HCT116 (cell line): ENCODE measurements around the gene DPYSL4. TPM values are rescaled to one million over a fixed set of nuclear protein-coding genes. Genes with fewer than 3 reads are reported as not detected.

Experiments
- ATAC-seq: fragments of 200-7000 bp; cut with Tn5 transposase; 2 replicates; pipeline ENCODE4 v1.9.1; 2020; ENCODE audit warnings: mild to moderate bottlenecking, moderate library complexity
- BruUV-seq: library from RNA; stranded (reverse); fragments of 400-500 nt; replicated peaks from 2 replicates; lab custom pipeline; 2021; lab: Mats Ljungman, UMichigan
- CTCF ChIA-PET: fragments of 300-600 bp; sonication (Branson Sonifier 250); formaldehyde crosslinking; loops from one replicate; lab custom pipeline; 2021; ENCODE audit warnings: antibody characterized with exemption; lab: Charles Lee
- POLR2A ChIA-PET: fragments of 300-600, 350-600 bp; sonication (Branson Sonifier 250); formaldehyde crosslinking; loops from one replicate; lab custom pipeline; 2021; ENCODE audit warnings: antibody characterized with exemption; lab: Charles Lee
- RAD21 ChIA-PET, 2 experiments: fragments of 300-600 bp; sonication (Branson Sonifier 250); formaldehyde crosslinking; loops; one replicate each; lab custom pipeline; 2023; ENCODE audit warnings: low total read pairs in 2 of 2; ENCODE audit not compliant: uncharacterized antibody in 2 of 2, unreplicated experiment in 2 of 2, low non-redundant PET in 1 of 2; lab: Charles Lee
- DNase-seq: peaks from one replicate; pipeline ENCODE4 v3.0.0-alpha.2; 2010; ENCODE audit warnings: low read depth, low spot score
- H2AFZ ChIP-seq: fragments of 200-600 bp; shearing (Covaris generic), sonication (generic); 2 replicates; pipeline ENCODE4 v1.6.1; 2017; ENCODE audit warnings: low read depth, mixed run types, mixed read lengths, antibody characterized with exemption, low read length; ENCODE audit not compliant: poor library complexity, severe bottlenecking
- H3K27ac ChIP-seq: 2 replicates; pipeline ENCODE4 v1.5.1; 2012; ENCODE audit warnings: low read depth, low read length
- H3K27me3 ChIP-seq: fragments of 200-600 bp; sonication (generic); 2 replicates; pipeline ENCODE4 v1.6.1; 2016; ENCODE audit warnings: mixed run types, low read length, mixed read lengths; ENCODE audit not compliant: insufficient read depth
- H3K36me3 ChIP-seq, 2 experiments: fragments of 200-500 bp in 1 of 2; fragments of 200-600 bp in 1 of 2; sonication (Bioruptor generic) in 1 of 2; sonication (generic) in 1 of 2; 2 replicates each; pipeline versions ENCODE4 v1.5.1 to v1.6.1; 2014 to 2016; ENCODE audit warnings: low read length in 2 of 2, inconsistent platforms in 1 of 2, mixed read lengths in 1 of 2, mixed run types in 1 of 2; ENCODE audit not compliant: insufficient read depth in 2 of 2, control insufficient read depth in 1 of 2
- H3K4me1 ChIP-seq, 2 experiments: fragments of 200-600 bp in 1 of 2; sonication (generic) in 1 of 2; 2 replicates each; pipeline versions ENCODE4 v1.5.1 to v1.6.1; 2012 to 2017; ENCODE audit warnings: low read length in 2 of 2, inconsistent platforms in 1 of 2, mild to moderate bottlenecking in 1 of 2, mixed read lengths in 1 of 2, mixed run types in 1 of 2, moderate library complexity in 1 of 2; ENCODE audit not compliant: insufficient read depth in 2 of 2, control insufficient read depth in 1 of 2
- H3K4me2 ChIP-seq: fragments of 200-600 bp; sonication (generic); 2 replicates; pipeline ENCODE4 v1.6.1; 2017; ENCODE audit warnings: mixed run types, low read length, mixed read lengths
- H3K4me3 ChIP-seq, 2 experiments: fragments of 200-600 bp in 1 of 2; sonication (generic) in 1 of 2; replicated peaks in 1 of 2; 2 replicates each; pipeline ENCODE4 v1.5.1; 2011 to 2016; ENCODE audit warnings: low read length in 2 of 2, control low read depth in 1 of 2, low read depth in 1 of 2, mild to moderate bottlenecking in 1 of 2, mixed read lengths in 1 of 2, mixed run types in 1 of 2
- H3K79me2 ChIP-seq: fragments of 200-600 bp; sonication (generic); 2 replicates; pipeline ENCODE4 v1.6.1; 2017; ENCODE audit warnings: mild to moderate bottlenecking, mixed run types, low read length, moderate library complexity, mixed read lengths; ENCODE audit not compliant: insufficient read depth
- H3K9ac ChIP-seq: fragments of 200-600 bp; sonication (generic); 2 replicates; pipeline ENCODE4 v1.6.1; 2016; ENCODE audit warnings: low read length, mixed read lengths
- H3K9me2 ChIP-seq: fragments of 200-600 bp; sonication (generic), shearing (Covaris generic); 2 replicates; pipeline ENCODE4 v1.6.1; 2017; ENCODE audit warnings: mixed run types, mild to moderate bottlenecking, moderate library complexity; ENCODE audit not compliant: insufficient read depth
- H3K9me3 ChIP-seq, 2 experiments: fragments of 200-500 bp in 1 of 2; fragments of 200-600 bp in 1 of 2; sonication (Bioruptor generic) in 1 of 2; sonication (generic) in 1 of 2; 2 replicates each; pipeline ENCODE4 v1.6.1; 2014 to 2017; ENCODE audit warnings: low read length in 2 of 2, mixed read lengths in 2 of 2, inconsistent platforms in 1 of 2, low read depth in 1 of 2, mild to moderate bottlenecking in 1 of 2, mixed run types in 1 of 2, moderate library complexity in 1 of 2; ENCODE audit not compliant: control insufficient read depth in 1 of 2, insufficient read depth in 1 of 2
- H4K20me1 ChIP-seq: fragments of 200-600 bp; sonication (generic), shearing (Covaris generic); 2 replicates; pipeline ENCODE4 v1.6.1; 2017; ENCODE audit warnings: mixed run types, mild to moderate bottlenecking, moderate library complexity; ENCODE audit not compliant: insufficient read depth
- ATF3 ChIP-seq: IDR thresholded peaks from 2 replicates; pipeline ENCODE4 v1.6.1; 2012
- CBX3 ChIP-seq: IDR thresholded peaks from 2 replicates; pipeline ENCODE4 v1.6.1; 2012; ENCODE audit warnings: low read depth
- CEBPB ChIP-seq: IDR thresholded peaks from 2 replicates; pipeline ENCODE4 v1.6.1; 2012; ENCODE audit warnings: low read depth
- EGR1 ChIP-seq: IDR thresholded peaks from 2 replicates; pipeline ENCODE4 v1.6.1; 2012; ENCODE audit warnings: low read depth
- ELF1 ChIP-seq: IDR thresholded peaks from 2 replicates; pipeline ENCODE4 v1.6.1; 2012; ENCODE audit warnings: low read depth, borderline replicate concordance
- EZH2 ChIP-seq: fragments of 200-600 bp; sonication (generic); IDR thresholded peaks from 2 replicates; pipeline ENCODE4 v1.6.1; 2017; ENCODE audit warnings: antibody characterized with exemption, mixed run types
- EZH2phosphoT487 ChIP-seq: fragments of 200-600 bp; IDR thresholded peaks from 2 replicates; pipeline ENCODE4 v1.6.1; 2018; ENCODE audit warnings: antibody characterized with exemption, borderline replicate concordance
- FOSL1 ChIP-seq: IDR thresholded peaks from 2 replicates; pipeline ENCODE4 v1.6.1; 2012; ENCODE audit warnings: low read depth
- MAX ChIP-seq: IDR thresholded peaks from 2 replicates; pipeline ENCODE4 v1.6.1; 2012
- POLR2A ChIP-seq: IDR thresholded peaks from 2 replicates; pipeline ENCODE4 v1.7.0; 2011; ENCODE audit warnings: borderline replicate concordance; ENCODE audit not compliant: insufficient read depth, insufficient read length; ENCODE audit errors: extremely low read depth
- RAD21 ChIP-seq: IDR thresholded peaks from 2 replicates; pipeline ENCODE4 v1.6.1; 2012; ENCODE audit warnings: low read depth, mild to moderate bottlenecking
- SIN3A ChIP-seq: IDR thresholded peaks from 2 replicates; pipeline ENCODE4 v1.6.1; 2012; ENCODE audit warnings: low read depth
- SP1 ChIP-seq: IDR thresholded peaks from 2 replicates; pipeline ENCODE4 v1.6.1; 2012; ENCODE audit warnings: low read depth
- TCF7L2 ChIP-seq: IDR thresholded peaks from 2 replicates; pipeline ENCODE4 v1.7.0; 2011; ENCODE audit warnings: borderline replicate concordance, inconsistent platforms; ENCODE audit not compliant: insufficient read depth, insufficient read length; ENCODE audit errors: extremely low read depth
- YY1 ChIP-seq: IDR thresholded peaks from 2 replicates; pipeline ENCODE4 v1.6.1; 2011; ENCODE audit warnings: low read length, low read depth, moderate library complexity, mild to moderate bottlenecking; ENCODE audit not compliant: insufficient replicate concordance; ENCODE audit errors: extremely low read depth
- ZBTB33 ChIP-seq: IDR thresholded peaks from 2 replicates; pipeline ENCODE4 v1.6.1; 2011; ENCODE audit warnings: mild to moderate bottlenecking, low read length, moderate library complexity; ENCODE audit not compliant: insufficient replicate concordance; ENCODE audit errors: extremely low read depth
- ZFX ChIP-seq: fragments of 450-650 bp; IDR thresholded peaks from 2 replicates; pipeline ENCODE4 v1.6.1; 2017
- ZNF274 ChIP-seq: fragments of 200-500 bp; sonication (Bioruptor generic); IDR thresholded peaks from 2 replicates; pipeline ENCODE4 v1.6.1; 2014; ENCODE audit warnings: mild to moderate bottlenecking, low read depth, low read length, inconsistent platforms
- intact Hi-C: fragments of 100-400 bp; cut with micrococcal nuclease; formaldehyde crosslinking; loops from 2 replicates; pipeline ENCODE4 v1.10.0; 2022
- total RNA-seq: library from RNA; stranded (reverse); gene quantifications from one replicate; pipeline ENCODE4 v1.2.1, GENCODE V29; 2021; ENCODE audit not compliant: unreplicated experiment
- TF ChIP-seq, protein P1 (sequence below): IDR thresholded peaks from 2 replicates; pipeline ENCODE4 v1.6.1; 2012; ENCODE audit warnings: low read depth
- TF ChIP-seq, protein P2 (sequence below), 3 experiments: fragments of 200-600 bp in 1 of 3; sonication (generic) in 1 of 3; IDR thresholded peaks in 2 of 3; conservative IDR thresholded peaks in 1 of 3; 2 replicates each; pipeline ENCODE4 v1.5.1; 2012 to 2017; ENCODE audit warnings: low read depth in 2 of 3, low read length in 2 of 3, antibody characterized with exemption in 1 of 3, borderline replicate concordance in 1 of 3, control low read depth in 1 of 3, mild to moderate bottlenecking in 1 of 3, mixed read lengths in 1 of 3, mixed run types in 1 of 3, moderate library complexity in 1 of 3; ENCODE audit not compliant: insufficient read depth in 1 of 3

Gene DPYSL4
- total RNA-seq, 1 experiment from 2014 or later, result 5.4 TPM

DNA sequence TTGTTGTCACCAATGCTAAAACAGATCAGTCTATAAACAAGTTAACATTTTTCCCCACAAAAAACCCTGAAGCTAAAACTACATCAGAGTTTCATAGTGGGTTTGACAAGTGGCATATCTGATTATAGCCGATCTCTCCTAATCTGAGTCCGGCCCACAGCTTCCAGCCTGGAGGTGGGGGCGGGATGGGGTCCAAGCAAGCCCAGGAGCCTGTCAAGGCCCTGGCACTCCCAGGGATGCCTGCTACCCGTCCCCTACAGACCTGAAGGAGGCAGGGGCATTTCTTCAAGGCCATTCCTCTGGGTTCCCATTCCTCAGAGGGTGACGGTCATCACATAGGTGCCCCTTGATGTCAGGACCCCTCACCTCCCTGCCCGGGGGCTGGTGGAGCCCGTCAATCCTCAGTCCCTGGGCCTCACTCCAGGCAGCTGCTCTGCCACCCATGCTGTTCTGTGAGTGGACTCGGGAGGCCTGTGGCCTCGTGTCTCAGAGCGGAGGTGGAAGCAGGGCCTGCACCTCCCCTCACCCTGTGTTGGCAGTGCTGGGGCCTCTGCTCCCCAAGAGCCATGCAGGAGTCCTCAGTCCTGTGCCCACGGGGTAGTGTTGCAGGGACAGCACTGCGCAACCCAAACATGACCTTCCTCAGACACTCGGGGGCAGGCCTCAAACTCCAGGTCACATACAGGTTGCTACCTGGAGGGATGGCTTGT lies 8.8 kb downstream of the DPYSL4 start:
- H3K9me2 ChIP-seq, result no peaks in the 10 kb centered on the region
- no peaks in the 10 kb centered on the region for H4K20me1 ChIP-seq
- no peak overlapping the region for H3K4me2 ChIP-seq
- H3K27me3 ChIP-seq, result no peaks in the 10 kb centered on the region
- RAD21 ChIA-PET, result no interaction called here
- no peaks in the 10 kb centered on the region for H3K79me2 ChIP-seq
- intact Hi-C loops, result no loop called here
- no peak overlapping the region for H3K4me3 ChIP-seq
- CTCF ChIA-PET, result no interaction called here
- no peak for ATAC-seq
- POLR2A ChIA-PET, result no interaction called here
- no peaks in the 10 kb centered on the region for H3K4me1 ChIP-seq
- no TSS peak for BruUV-seq
- H2AFZ ChIP-seq, result no peak overlapping the region
- H3K9ac ChIP-seq, result no peak overlapping the region
- H3K27ac ChIP-seq, result no peak overlapping the region
- no peak for DNase-seq
- H3K36me3 ChIP-seq, result no peaks in the 10 kb centered on the region
- H3K9me3 ChIP-seq, result no peaks in the 10 kb centered on the region
- TF ChIP-seq ZFX (no peak), EZH2phosphoT487 (no peak), SIN3A (no peak), CBX3 (no peak), FOSL1 (no peak), YY1 (no peak), ZBTB33 (no peak), ELF1 (no peak), POLR2A (no peak), EGR1 (no peak), ATF3 (no peak), EZH2 (no peak), TCF7L2 (no peak), RAD21 (no peak), CEBPB (no peak), SP1 (no peak), MAX (no peak), ZNF274 (no peak)
- TF ChIP-seq, protein P1, sequence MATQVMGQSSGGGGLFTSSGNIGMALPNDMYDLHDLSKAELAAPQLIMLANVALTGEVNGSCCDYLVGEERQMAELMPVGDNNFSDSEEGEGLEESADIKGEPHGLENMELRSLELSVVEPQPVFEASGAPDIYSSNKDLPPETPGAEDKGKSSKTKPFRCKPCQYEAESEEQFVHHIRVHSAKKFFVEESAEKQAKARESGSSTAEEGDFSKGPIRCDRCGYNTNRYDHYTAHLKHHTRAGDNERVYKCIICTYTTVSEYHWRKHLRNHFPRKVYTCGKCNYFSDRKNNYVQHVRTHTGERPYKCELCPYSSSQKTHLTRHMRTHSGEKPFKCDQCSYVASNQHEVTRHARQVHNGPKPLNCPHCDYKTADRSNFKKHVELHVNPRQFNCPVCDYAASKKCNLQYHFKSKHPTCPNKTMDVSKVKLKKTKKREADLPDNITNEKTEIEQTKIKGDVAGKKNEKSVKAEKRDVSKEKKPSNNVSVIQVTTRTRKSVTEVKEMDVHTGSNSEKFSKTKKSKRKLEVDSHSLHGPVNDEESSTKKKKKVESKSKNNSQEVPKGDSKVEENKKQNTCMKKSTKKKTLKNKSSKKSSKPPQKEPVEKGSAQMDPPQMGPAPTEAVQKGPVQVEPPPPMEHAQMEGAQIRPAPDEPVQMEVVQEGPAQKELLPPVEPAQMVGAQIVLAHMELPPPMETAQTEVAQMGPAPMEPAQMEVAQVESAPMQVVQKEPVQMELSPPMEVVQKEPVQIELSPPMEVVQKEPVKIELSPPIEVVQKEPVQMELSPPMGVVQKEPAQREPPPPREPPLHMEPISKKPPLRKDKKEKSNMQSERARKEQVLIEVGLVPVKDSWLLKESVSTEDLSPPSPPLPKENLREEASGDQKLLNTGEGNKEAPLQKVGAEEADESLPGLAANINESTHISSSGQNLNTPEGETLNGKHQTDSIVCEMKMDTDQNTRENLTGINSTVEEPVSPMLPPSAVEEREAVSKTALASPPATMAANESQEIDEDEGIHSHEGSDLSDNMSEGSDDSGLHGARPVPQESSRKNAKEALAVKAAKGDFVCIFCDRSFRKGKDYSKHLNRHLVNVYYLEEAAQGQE, result no peak
- TF ChIP-seq, protein P2, sequence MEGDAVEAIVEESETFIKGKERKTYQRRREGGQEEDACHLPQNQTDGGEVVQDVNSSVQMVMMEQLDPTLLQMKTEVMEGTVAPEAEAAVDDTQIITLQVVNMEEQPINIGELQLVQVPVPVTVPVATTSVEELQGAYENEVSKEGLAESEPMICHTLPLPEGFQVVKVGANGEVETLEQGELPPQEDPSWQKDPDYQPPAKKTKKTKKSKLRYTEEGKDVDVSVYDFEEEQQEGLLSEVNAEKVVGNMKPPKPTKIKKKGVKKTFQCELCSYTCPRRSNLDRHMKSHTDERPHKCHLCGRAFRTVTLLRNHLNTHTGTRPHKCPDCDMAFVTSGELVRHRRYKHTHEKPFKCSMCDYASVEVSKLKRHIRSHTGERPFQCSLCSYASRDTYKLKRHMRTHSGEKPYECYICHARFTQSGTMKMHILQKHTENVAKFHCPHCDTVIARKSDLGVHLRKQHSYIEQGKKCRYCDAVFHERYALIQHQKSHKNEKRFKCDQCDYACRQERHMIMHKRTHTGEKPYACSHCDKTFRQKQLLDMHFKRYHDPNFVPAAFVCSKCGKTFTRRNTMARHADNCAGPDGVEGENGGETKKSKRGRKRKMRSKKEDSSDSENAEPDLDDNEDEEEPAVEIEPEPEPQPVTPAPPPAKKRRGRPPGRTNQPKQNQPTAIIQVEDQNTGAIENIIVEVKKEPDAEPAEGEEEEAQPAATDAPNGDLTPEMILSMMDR (IDR thresholded peaks at IDR 0.05 in 2 of 3, conservative IDR thresholded peaks at IDR 0.05 in 1 of 3; ENCODE audit: borderline replicate concordance in 1 of 3, insufficient read depth in 1 of 3, low read depth in 2 of 3, low read length in 2 of 3), result no peak
